Right atrium auricular region (tissue), 2 donors: ENCODE data around the gene ZNF770. TPM values are rescaled to one million over a fixed set of nuclear protein-coding genes. Genes with fewer than 3 reads are reported as not detected.
"Not testable (repeated sequence)": the region's sequence is repeated elsewhere in the genome, so short reads cannot be mapped to it uniquely, and the experiment has no call there.

ENCODE experiments used
- DNase-seq: peaks from one replicate; pipeline ENCODE4 v3.0.0-alpha.2; 2019; ENCODE audit warnings: low spot score
- H3K27ac ChIP-seq, 2 donors: fragments of 200-600 bp; sonication (generic); 1 replicate in 1 of 2; 2 replicates in 1 of 2; pipeline ENCODE4 v1.5.1; 2016 to 2019
- H3K27me3 ChIP-seq, 2 donors: fragments of 200-600 bp; sonication (generic); one replicate each; pipeline versions ENCODE4 v1.5.1 to v1.6.0; 2017 to 2019
- H3K36me3 ChIP-seq: fragments of 200-600 bp; sonication (generic); one replicate; pipeline ENCODE4 v1.5.1; 2016
- H3K4me1 ChIP-seq, 2 donors: fragments of 200-600 bp; sonication (generic); one replicate each; pipeline versions ENCODE4 v1.5.1 to v1.6.0; 2017 to 2019
- H3K4me3 ChIP-seq, 2 donors: fragments of 200-600 bp; sonication (generic); 1 replicate in 1 of 2; 2 replicates in 1 of 2; pipeline ENCODE4 v1.5.1; 2017 to 2019; ENCODE audit warnings: mild to moderate bottlenecking in 1 of 2, moderate library complexity in 1 of 2
- H3K9me3 ChIP-seq, 2 donors: fragments of 200-600 bp; sonication (generic); one replicate each; pipeline ENCODE4 v1.5.1; 2019
- total RNA-seq, 2 donors: library from RNA; depleted of rRNA; stranded (reverse); fragments of >200 nt; gene quantifications; one replicate each; pipeline ENCODE4 v1.1.0, GENCODE V29; 2016
- TF ChIP-seq, protein P1 (sequence below), 2 donors: fragments of 200-600 bp; sonication (generic); IDR thresholded peaks; one replicate each; pipeline ENCODE4 v1.5.1; 2019; ENCODE audit warnings: antibody characterized with exemption in 2 of 2

The ZNF770 gene
- total RNA-seq, 2 donors from 2014 or later, result 17.6 to 35.4 TPM

DNA sequence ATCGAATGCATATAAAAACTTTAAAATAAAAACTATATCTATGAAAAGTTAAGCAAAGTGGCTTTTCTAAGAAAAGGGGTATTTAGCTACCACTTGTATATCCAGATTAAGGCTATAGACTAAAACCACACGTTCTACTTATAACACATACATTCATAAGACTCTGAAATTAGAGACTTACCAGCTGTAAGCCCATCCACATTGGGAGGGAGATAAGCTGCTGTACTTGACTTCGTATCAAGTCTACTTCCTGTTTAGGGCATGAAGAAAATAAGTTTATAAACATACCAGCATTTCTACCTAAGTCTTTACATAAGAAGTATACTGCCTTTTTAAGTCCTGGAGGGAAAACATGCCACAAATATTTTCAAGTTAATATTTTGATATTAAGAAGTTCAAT, 46.3 kb downstream of the ZNF770 start:
- DNase-seq, result no peak
- no peak overlapping the region for H3K4me3 ChIP-seq
- no peaks in the 10 kb centered on the region for H3K27me3 ChIP-seq
- peaks cover 46% of the 10 kb centered on the region for H3K36me3 ChIP-seq
- TF ChIP-seq, protein P1, sequence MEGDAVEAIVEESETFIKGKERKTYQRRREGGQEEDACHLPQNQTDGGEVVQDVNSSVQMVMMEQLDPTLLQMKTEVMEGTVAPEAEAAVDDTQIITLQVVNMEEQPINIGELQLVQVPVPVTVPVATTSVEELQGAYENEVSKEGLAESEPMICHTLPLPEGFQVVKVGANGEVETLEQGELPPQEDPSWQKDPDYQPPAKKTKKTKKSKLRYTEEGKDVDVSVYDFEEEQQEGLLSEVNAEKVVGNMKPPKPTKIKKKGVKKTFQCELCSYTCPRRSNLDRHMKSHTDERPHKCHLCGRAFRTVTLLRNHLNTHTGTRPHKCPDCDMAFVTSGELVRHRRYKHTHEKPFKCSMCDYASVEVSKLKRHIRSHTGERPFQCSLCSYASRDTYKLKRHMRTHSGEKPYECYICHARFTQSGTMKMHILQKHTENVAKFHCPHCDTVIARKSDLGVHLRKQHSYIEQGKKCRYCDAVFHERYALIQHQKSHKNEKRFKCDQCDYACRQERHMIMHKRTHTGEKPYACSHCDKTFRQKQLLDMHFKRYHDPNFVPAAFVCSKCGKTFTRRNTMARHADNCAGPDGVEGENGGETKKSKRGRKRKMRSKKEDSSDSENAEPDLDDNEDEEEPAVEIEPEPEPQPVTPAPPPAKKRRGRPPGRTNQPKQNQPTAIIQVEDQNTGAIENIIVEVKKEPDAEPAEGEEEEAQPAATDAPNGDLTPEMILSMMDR (IDR thresholded peaks at IDR 0.05), result no peak
- H3K9me3 ChIP-seq, result no peaks in the 10 kb centered on the region
- no peak overlapping the region for H3K27ac ChIP-seq
- no peaks in the 10 kb centered on the region for H3K4me1 ChIP-seq

GRCh38 chr15:34941185-34941698, 46.8 kb downstream of the ZNF770 start:
- no peak for DNase-seq
- Histone ChIP-seq H3K4me1 (no peaks in the 10 kb centered on the region), H3K27ac (no peak overlapping the region), H3K36me3 (peaks cover 52% of the 10 kb centered on the region), H3K4me3 (no peak overlapping the region), H3K9me3 (no peaks in the 10 kb centered on the region), H3K27me3 (no peaks in the 10 kb centered on the region)
- TF ChIP-seq, protein P1 (IDR thresholded peaks at IDR 0.05), result no peak

DNA sequence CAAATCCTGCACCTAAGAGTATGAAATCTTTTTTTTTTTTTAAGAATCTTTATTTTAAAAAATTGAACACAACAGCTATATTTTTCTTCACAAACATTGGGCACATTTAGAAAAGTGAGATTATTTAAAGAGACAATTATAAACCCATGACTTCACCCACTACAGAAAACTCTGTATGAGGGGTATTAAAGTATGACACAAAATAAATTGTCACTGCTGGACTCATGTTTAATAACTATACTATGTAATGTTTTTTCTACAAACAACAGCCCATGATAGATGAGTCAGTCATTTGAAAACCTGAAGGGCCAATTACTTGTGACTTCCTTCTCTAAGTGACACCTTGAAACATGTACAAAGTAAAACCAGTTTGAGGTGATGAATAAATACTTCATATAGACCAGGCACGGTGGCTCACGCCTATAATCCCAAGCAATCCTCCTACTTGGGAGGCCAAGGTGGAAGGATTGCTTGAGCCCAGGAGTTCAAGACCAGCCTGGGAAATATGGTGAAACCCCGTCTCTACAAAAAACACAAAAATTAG, 54.6 kb downstream of the ZNF770 start:
- no peaks in the 10 kb centered on the region for H3K4me1 ChIP-seq

DNA sequence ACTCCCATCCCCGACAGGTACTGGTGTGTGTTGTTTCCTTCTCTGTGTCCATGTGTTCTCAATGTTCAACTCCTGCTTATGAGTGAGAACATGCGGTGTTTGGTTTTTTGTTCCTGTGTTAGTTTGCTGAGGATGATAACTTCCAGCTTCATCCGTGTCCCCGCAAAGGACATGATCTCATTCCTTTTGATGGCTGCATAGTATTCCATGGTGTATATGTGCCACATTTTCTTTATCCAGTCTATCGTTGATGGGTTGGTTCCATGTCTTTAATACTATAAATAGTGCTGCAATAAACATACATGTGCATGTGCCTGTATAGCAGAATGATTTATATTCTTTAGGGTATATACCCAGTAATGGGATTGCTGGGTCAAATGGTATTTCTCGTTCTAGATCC, 59.7 kb downstream of the ZNF770 start:
- DNase-seq, H3K9me3 ChIP-seq, H3K27me3 ChIP-seq, H3K27ac ChIP-seq, H3K4me1 ChIP-seq, H3K4me3 ChIP-seq: not testable (repeated sequence)
- H3K36me3 ChIP-seq, result peaks cover 69% of the 10 kb centered on the region

More for the DNA sequence above, 54.6 kb downstream of the ZNF770 start:
- TF ChIP-seq, protein P1 (IDR thresholded peaks at IDR 0.05), result no peak
- no peak for DNase-seq
- peaks cover 72% of the 10 kb centered on the region for H3K36me3 ChIP-seq
- H3K4me3 ChIP-seq, result no peak overlapping the region
- H3K27me3 ChIP-seq, result no peaks in the 10 kb centered on the region
- H3K9me3 ChIP-seq, result no peaks in the 10 kb centered on the region
- no peak overlapping the region for H3K27ac ChIP-seq

Other genes starting within 250 kb of the ZNF770 start
- 10 to 100 TPM; 13.6 to 42.3 TPM for gene GJD2, start 233.3 kb downstream of the ZNF770 start, total RNA-seq
- gene ACTC1, start 192.7 kb downstream of the ZNF770 start, total RNA-seq, result over 10,000 TPM in 1 of 2 donors, 1,000 to 10,000 TPM in 1; 8,662 to 10,302 TPM
- 10 to 100 TPM; 12.5 to 14.5 TPM for gene AQR, start 18.5 kb downstream of the ZNF770 start, total RNA-seq
- under 1 TPM in 1 of 2 donors, not detected in 1; 0.39 TPM for gene NANOGP8, start 97.0 kb upstream of the ZNF770 start, total RNA-seq